Gastroesophageal sphincter (tissue), 3 donors: ENCODE data around the gene FBXO42.

Experiments
- CTCF ChIP-seq, 4 experiments: fragments of 200-600 bp in 2 of 4; fragments of 450-650 bp in 2 of 4; sonication (generic) in 1 of 4; IDR thresholded peaks; one replicate each; pipeline ENCODE4 v1.5.1; 2017 to 2019; ENCODE audit warnings: antibody characterized with exemption in 4 of 4, mild to moderate bottlenecking in 2 of 4, moderate library complexity in 2 of 4
- EP300 ChIP-seq: sonication (generic); formaldehyde crosslinking; IDR thresholded peaks from one replicate; pipeline ENCODE4 v1.6.1; 2017; ENCODE audit warnings: antibody characterized with exemption, mild to moderate bottlenecking
- POLR2A ChIP-seq, 2 donors: fragments of 450-650 bp; IDR thresholded peaks; one replicate each; pipeline ENCODE4 v1.6.1; 2017; ENCODE audit warnings: antibody characterized with exemption in 2 of 2, mild to moderate bottlenecking in 2 of 2, moderate library complexity in 1 of 2
- POLR2AphosphoS5 ChIP-seq: sonication (generic); formaldehyde crosslinking; IDR thresholded peaks from one replicate; pipeline ENCODE4 v1.6.1; 2017; ENCODE audit warnings: antibody characterized with exemption

- no peak for TF ChIP-seq POLR2A (IDR thresholded peaks at IDR 0.05)
- no peak for TF ChIP-seq CTCF (IDR thresholded peaks at IDR 0.05)
- TF ChIP-seq EP300: no peak
- no peak for TF ChIP-seq POLR2AphosphoS5
These were observed 140.5 kb downstream of the FBXO42 start for GRCh38 chr1:16211824-16212223.
